T follicular helper cell (primary cell): Measurements from ENCODE around the gene TAAR6.
"Not testable (repeated sequence)": the region's sequence is repeated elsewhere in the genome, so short reads cannot be mapped to it uniquely, and the experiment has no call there.

Source experiments
- DNase-seq: peaks from one replicate; pipeline ENCODE4 v3.0.0-alpha.2; 2020; ENCODE audit warnings: low read depth

The TAAR6 gene

DNA sequence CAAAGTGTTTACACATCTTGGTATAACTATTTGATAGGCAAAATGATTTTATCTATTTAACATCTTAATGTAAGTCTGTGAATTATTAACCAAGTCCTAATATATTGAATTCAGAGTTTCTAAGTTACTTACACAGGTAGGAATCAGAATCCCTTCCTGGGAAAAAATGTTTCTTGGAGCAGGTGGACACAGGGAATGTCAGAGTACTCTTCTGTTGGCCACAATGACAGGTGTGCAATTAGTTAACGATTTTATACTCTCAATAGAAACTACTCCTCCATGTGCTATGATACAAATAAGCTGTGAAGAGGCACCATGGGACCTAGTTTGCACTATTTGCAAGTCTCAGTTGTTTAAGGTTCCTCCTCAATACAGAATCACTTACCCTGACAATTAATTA, 20.2 kb downstream of the TAAR6 start:
- DNase-seq: no peak

DNA sequence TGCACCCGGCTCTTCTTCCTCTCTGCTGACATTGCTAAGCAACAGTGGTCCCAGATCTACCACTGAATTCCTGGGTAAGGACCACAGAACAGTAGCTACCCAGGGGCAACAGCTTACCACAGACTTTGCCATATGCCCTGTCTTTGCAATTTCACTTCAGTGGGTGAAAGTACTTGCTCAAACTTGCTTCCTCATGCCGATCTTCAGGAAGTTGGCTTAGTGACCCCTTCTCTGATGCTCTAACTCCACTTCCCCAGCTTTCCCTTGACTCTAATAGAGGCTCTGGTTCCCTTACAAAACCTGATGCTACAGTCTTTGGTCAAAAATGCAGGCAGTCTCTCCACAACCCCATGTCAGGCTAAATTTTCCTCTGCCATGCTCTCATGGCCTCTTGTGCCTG, 22.7 kb downstream of the TAAR6 start:
- DNase-seq: no peak

DNA sequence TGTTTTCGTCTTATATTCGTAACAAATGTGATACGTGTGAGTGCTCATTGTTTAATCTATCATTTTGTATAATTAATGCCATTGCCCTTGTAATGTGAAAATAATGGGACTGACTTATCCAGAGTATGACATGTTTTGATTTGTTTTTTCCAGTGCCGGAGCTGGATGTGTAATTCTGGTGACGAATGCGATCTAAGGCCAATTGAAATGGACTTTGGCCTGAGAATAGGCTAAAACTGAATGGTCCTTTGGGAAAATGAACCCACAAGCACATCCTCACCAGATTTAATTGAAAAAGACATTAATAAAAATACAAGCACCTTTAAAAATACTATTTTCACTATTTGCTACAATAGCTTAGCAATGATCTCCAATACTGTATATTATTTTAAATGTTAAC, 26.1 kb downstream of the TAAR6 start:
- DNase-seq: no peak

DNA sequence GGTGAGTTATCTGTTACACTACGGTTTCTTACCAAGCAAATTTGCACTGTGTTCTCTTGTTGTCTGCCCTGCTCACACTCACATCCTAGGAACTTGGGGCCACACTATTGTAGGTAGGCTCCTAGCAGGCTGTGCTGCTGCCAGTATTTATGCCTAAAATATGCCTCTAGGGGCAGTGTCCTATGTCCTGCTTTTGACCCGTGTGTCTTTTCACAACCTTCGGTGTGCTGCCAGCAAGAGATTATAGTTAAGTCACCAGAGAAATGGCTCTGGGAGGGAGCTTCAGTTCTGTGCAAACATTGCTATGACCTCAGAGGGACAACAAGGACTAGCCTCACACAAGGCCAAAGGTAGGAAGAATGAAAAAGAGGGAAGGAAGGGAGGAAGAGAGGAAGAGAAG, 28.4 kb downstream of the TAAR6 start:
- no peak for DNase-seq

DNA sequence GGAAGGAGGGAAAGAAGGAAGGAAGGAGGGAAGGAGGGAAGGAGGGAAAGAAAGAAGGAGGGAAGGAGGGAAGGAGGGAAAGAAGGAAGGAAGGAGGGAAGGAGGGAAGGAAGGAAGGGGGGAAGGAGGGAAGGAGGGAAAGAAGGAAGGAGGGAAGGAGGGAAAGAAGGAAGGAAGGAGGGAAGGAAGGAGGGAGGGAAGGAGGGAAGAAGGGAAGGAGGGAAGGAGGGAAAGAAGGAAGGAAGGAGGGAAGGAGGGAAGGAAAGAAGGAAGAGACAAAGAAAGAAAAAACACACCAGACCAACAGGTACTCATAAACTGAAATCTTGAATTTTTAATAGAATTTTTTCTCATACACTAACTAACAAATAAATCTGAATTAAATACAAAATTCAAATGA, 30.8 kb downstream of the TAAR6 start:
- DNase-seq: not testable (repeated sequence)

DNA sequence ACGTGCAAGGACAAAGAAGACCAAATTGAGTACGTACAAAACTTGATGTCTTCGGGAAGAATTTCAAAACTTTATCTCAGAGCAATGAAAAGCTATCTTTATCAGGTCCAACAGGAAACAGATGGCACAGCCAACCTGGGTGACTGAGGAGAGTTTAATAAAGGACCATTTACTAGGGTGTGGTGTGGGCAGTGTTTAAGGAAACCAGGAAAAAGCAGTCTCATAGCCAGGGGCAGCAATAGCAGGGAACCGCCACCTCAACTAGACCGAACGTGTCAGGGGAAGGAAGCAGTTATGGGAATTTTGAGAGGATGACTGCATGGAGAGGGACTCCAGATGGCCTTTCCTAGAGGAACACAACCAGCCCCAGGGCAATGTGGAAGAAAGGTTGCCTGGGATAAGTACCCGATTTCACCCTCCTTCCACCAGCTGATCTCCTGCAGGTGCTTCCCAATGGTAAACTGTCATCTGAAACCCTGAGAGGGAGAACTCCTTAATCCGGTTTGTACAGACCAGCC, 34.6 kb downstream of the TAAR6 start:
- DNase-seq: no peak

DNA sequence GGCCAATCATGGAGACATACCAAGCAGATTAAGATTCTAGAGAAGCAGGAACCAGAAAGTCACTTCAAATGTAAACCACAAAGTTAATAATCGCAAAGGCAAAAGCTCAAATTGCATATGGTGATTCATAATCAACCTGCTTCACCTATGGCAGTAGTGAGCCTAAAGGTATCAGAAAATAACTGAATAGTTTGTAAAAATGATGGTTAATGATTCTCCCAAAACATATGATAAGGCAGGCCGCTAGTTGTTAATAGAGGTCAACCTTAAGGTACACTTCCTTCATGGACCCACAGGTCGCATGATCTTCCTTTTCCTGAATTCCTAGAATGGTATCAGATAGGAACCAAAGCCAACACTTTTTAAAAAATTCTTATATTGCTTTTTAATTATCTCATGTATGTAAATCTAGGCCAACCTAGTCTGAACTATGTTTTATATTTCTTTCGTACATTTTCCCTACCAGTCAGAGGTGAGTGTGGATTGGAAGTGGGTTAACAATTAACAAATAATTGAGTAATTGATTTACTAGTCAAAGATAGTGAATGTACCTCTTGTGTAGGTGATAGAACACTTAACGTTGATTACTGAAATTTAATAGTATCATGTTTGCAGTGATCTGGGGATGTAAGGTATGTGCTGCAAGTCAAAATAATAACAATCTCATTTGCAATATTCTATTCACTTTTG, 37.6 kb downstream of the TAAR6 start:
- no peak for DNase-seq

DNA sequence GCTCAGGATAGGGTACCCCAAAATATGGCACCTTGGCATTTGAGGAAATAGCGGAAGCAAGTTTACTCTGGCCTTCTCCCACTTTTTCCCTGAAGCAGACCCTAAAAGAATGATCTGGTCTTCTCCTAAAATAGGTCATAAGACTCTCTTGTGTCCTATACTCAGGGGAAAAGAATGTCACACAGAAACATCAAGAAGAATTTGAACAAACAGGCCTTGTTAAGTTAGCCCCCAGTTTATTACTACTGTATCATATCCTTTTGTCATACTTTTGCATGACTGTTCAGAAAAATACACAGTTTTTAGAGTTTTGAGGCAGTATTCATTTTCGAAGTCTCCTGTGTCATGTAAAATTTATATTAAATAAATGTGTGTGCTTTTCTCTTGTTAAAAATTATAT, 41.5 kb downstream of the TAAR6 start:
- DNase-seq: no peak

DNA sequence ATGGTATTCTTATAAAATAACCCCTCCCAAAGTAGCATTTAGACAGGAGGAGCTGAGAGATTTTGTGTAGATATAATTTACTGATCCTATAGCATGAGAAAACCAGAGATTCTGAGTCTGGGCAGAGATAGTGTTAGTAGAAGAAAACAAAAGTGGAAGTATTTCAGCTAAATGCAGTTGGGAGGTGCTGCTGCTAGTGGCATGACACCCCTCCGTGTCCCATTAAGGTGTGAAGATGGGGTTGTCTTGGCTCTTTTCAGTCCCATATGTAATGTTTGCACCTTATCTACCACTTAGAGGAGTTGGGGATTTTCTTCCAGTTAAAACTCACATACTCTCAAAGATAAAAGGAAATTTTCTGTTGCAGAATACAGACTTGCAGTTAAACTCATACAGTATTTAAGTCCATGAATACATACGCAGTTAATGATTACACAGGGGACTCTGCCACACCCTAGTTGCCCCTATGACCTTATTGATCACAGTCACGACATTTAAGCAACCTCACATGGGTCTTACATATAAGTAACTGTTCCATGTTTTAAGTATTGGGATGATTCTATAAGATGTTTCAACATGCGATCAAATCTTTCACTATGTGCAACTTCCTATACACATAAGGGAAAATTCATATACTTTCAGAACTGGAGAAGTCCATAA, 42.5 kb downstream of the TAAR6 start:
- no peak for DNase-seq

DNA sequence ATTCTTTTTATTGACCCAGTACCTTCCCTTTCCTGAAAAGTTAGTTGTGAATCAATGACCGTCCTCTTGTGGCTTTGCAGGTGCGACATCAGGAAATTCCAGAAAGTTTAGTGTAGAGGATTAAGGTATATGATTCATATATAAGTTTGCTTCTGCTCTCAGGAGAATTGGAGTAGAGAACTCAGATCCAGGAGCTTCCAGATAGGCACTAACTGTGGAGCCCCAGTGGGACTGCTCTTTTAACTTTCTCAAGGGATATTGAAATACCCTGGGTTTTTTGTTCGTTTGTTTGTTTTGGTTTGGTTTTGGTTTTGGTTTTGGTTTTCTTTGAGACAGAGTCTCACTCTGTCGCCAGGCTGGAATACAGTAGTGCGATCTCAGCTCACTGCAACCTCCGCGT, 44.4 kb downstream of the TAAR6 start:
- DNase-seq: no peak

DNA sequence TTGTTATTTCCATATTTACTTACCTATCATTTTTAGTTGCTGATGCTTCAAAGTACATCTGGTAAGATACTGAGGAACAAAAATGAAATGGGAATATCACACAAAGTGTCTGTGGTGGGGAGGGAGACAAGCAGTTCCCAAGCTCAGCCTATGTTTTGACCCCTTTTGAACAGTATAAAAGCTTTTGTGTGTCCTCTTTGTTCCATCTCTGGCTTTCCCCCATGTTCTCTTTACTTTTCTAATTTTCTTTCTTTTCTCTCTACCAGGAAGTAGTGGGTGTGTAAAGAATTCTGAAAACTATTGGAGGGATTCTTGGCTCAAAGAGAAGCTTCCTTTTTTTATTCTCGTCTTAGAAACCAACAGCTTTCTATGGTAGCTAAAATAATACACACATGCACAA, 46.6 kb downstream of the TAAR6 start:
- DNase-seq: no peak
